Glutamatergic neuron (in vitro differentiated cells): ENCODE measurements around the gene CELA3A. TPM values are rescaled to one million over a fixed set of nuclear protein-coding genes. Genes with fewer than 3 reads are reported as not detected.

ENCODE experiments used
- DNase-seq: peaks from one replicate; pipeline ENCODE4 v3.0.0; 2022
- H3K27ac Mint-ChIP-seq: one replicate; pipeline ENCODE4 v1.8.0; 2020; ENCODE audit warnings: mild to moderate bottlenecking, mixed read lengths, inconsistent platforms; ENCODE audit not compliant: unreplicated experiment
- H3K27me3 Mint-ChIP-seq: one replicate; pipeline ENCODE4 v1.8.0; 2020; ENCODE audit warnings: mild to moderate bottlenecking, moderate library complexity, mixed read lengths, inconsistent platforms; ENCODE audit not compliant: unreplicated experiment
- H3K36me3 Mint-ChIP-seq: one replicate; pipeline ENCODE4 v1.8.0; 2020; ENCODE audit warnings: mild to moderate bottlenecking, mixed read lengths, inconsistent platforms; ENCODE audit not compliant: unreplicated experiment
- H3K4me1 Mint-ChIP-seq: one replicate; pipeline ENCODE4 v1.8.0; 2020; ENCODE audit warnings: mild to moderate bottlenecking, low read depth, mixed read lengths, inconsistent platforms; ENCODE audit not compliant: unreplicated experiment
- H3K4me3 Mint-ChIP-seq: one replicate; pipeline ENCODE4 v1.8.0; 2020; ENCODE audit warnings: mild to moderate bottlenecking, mixed read lengths, inconsistent platforms; ENCODE audit not compliant: unreplicated experiment
- H3K9me3 Mint-ChIP-seq: one replicate; pipeline ENCODE4 v1.8.0; 2020; ENCODE audit warnings: mild to moderate bottlenecking, moderate library complexity, mixed read lengths, inconsistent platforms; ENCODE audit not compliant: unreplicated experiment
- CTCF ChIP-seq: fragments of 200-600 bp; sonication (generic); IDR thresholded peaks from one replicate; pipeline ENCODE4 v1.5.0; 2021; ENCODE audit not compliant: partially characterized antibody, unreplicated experiment
- total RNA-seq: library from RNA; stranded (reverse); fragmentation: NEBNext Ultra II Directional; extraction: Animal tissue kit (Norgen Biotek cat#: 25700); gene quantifications from one replicate; pipeline ENCODE4 v1.2.1, GENCODE V29; 2021; ENCODE audit not compliant: unreplicated experiment

Gene CELA3A
- total RNA-seq, 1 donor from 2014 or later = not detected

GRCh38 chr1:22043198-22043769, 41.8 kb downstream of the CELA3A start:
- Mint-ChIP-seq H3K36me3 (no peaks in the 10 kb centered on the region), H3K27me3 (no peaks in the 10 kb centered on the region), H3K4me3 (no peak overlapping the region), H3K27ac (no peak overlapping the region), H3K9me3 (peaks cover 2% of the 10 kb centered on the region), H3K4me1 (no peaks in the 10 kb centered on the region)
- no peak for TF ChIP-seq CTCF
- DNase-seq = no peak

DNA sequence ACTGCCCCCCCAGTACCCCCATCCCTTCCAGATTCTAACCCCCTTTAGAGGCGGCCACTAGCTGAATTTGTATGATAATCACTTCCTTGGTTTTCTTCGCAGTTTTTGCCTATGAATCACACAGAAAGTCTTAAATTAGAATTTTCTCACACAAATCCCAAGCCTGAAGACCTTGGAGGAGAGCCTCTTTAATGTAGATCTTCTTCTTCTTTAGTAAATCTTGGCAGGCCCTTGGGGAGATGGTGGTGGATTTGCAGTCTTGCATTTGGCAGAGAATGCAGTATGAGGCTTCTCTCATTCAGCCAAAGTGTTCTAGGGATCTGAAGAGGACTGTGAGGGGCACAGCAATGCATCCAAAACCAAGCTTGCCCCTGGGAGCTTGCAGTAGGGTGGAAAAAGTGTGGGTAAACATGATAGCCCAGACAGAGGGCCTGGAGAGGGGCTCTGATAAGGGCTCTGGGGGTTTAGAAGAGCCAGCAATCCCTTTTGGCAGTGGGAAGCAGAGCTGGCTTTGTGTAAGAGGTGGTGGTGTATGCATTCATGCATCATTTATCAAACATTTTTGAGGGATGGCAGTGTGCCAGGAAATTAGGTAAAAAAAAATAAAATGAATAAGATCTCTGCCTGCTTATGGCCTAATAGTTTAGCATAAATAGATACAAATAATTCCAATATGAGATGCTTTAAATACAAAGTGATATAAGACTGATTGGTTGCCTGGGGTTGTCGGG, 43.4 kb downstream of the CELA3A start:
- H3K36me3 Mint-ChIP-seq = no peaks in the 10 kb centered on the region
- H3K4me1 Mint-ChIP-seq = no peaks in the 10 kb centered on the region

GRCh38 chr1:22045604-22046228, 44.3 kb downstream of the CELA3A start:
- Mint-ChIP-seq H3K27me3 (no peaks in the 10 kb centered on the region), H3K4me3 (no peak overlapping the region), H3K27ac (no peak overlapping the region), H3K4me1 (no peaks in the 10 kb centered on the region), H3K9me3 (peaks cover 2% of the 10 kb centered on the region), H3K36me3 (no peaks in the 10 kb centered on the region)
- DNase-seq = no peak
- TF ChIP-seq CTCF = no peak

More for the DNA sequence above, 43.4 kb downstream of the CELA3A start:
- Mint-ChIP-seq H3K27me3 (no peaks in the 10 kb centered on the region), H3K9me3 (peaks cover 2% of the 10 kb centered on the region), H3K27ac (no peak overlapping the region), H3K4me3 (no peak overlapping the region)
- no peak for DNase-seq
- TF ChIP-seq CTCF = no peak

DNA sequence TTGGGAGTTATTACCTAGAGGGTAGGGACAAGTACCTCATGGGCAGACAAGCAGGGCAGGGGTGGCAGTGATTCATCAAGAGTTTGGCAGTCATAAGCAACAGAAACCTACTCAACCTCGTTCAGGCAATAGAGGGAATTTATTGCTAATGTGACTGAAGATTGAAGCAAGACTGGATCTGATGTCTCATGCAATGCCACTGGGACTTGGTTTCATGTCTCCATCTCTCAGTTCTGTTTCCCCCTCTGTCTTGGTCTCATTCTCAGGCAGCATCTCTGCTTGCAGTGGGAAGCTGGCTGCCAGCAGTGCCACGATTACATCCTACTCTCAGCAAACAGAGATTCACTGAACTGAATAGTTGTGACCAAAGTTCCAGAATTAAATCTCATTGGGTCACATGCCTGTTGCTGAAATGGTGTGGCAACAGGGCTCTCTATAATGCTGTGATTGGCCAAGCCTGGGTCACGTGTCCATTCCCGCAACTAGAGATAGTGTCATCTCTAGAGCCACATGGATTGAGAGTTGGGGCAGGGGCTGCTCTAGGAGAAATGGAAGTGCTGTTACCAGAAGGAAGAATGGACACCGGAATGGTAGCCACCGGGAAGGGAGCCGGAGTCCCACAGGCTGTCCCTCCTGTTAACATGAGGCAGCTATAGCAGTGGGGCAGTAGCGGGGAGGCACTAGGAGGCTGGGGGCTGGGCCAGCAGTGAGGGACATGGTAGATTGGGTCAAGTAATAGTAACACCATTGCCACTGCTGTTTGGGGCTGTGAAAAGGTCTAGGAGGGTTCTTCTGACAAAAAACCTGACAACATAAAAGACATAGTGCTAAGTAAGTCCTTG, 47.1 kb downstream of the CELA3A start:
- TF ChIP-seq CTCF = no peak
- Mint-ChIP-seq H3K9me3 (peaks cover 11% of the 10 kb centered on the region), H3K27me3 (peaks cover 5% of the 10 kb centered on the region), H3K4me1 (no peaks in the 10 kb centered on the region), H3K27ac (no peak overlapping the region), H3K4me3 (no peak overlapping the region), H3K36me3 (no peaks in the 10 kb centered on the region)
- DNase-seq = no peak
